Astrocyte (in vitro differentiated cells and primary cell): ENCODE data around the gene MKRN2.
"Not testable (repeated sequence)": the region's sequence is repeated elsewhere in the genome, so short reads cannot be mapped to it uniquely, and the experiment has no call there.

ENCODE experiments used
- CTCF ChIP-seq: IDR thresholded peaks from 2 replicates; pipeline ENCODE4 v1.5.1; 2011; ENCODE audit warnings: low read depth, mild to moderate bottlenecking, inconsistent platforms, low read length, moderate library complexity; ENCODE audit not compliant: insufficient read depth
- EZH2 ChIP-seq: IDR thresholded peaks from 2 replicates; pipeline ENCODE4 v1.6.1; 2012; ENCODE audit warnings: mild to moderate bottlenecking, low read length, inconsistent platforms; ENCODE audit not compliant: insufficient read depth

GRCh38 chr3:12630843-12631242, 74.0 kb downstream of the MKRN2 start:
- not testable (repeated sequence) for TF ChIP-seq CTCF, EZH2
